HG03439 (cell line): Measurements from ENCODE around the gene TRAT1.

Experiments used
- ATAC-seq: cut with Tn5 transposase; IDR thresholded peaks from one replicate; pipeline ENCODE4 v1.9.1; 2021; ENCODE audit warnings: mild to moderate bottlenecking, moderate library complexity; ENCODE audit not compliant: unreplicated experiment

The TRAT1 gene

GRCh38 chr3:108849075-108849474 is 26.5 kb downstream of the TRAT1 start:
- ATAC-seq, result no peak

- ATAC-seq, result no peak
These were observed 38.8 kb downstream of the TRAT1 start for GRCh38 chr3:108861401-108861800.

DNA sequence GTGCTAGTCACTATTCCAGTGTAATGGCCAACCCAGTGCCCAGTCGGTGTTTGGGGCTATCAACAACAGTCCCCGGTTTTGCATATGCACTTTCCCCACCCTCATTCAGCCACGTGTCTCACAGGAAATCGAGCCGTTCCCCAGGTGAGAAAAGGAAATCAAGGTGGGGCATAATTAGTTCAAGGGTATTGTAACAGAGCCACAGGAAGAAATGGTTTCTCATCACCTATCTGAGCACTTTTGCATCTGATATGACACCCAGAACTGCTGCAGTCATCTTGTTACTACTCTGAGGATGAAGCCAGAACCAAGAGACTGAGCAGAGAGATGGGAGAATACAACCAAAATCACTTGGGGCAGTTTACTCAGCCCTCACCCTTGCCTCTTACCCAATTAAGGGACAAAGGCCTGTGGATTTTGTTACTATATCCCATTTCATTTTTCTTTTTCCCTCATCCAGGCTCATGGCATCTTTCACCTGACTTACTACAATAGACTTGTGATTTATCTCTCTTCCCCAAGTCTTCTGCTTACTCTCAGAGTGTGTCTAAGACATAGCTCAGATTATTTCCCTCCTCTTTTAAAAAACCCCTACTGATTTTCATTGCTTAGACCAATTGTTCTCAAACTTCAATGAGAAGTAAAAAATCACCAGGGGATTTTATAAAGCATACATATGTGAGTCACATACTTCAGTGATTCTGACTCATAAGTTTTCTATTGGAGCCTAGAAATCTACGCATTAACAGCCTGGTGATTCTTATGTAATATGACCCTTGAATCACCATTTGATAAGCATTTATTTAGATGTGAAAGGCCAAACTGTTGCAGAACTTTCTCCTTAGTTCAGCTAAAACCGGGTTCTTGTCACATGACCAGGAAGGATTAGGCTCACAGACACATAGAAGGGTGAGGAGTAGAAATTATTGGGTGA is 40.5 kb downstream of the TRAT1 start:
- ATAC-seq, result peak; percentile 62

DNA sequence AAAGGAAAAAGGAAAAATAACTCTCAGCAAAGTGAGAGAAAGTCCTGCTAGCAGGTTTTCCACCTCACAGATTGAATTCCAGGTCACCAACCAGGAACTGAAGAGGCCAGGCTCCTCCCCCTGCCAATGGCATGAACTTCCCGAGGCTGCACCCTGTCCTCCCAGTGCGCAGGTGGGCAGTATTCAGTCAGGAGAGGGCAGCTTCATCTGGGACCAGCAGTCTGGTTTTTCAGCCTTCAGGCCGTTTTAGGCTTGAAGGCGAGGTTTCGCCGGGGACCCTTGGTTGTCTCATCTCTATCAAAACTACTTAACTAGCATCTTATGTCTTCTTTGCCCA is 41.2 kb downstream of the TRAT1 start:
- ATAC-seq, result no peak

GRCh38 chr3:108877901-108878300 is 55.3 kb downstream of the TRAT1 start:
- ATAC-seq, result no peak

DNA sequence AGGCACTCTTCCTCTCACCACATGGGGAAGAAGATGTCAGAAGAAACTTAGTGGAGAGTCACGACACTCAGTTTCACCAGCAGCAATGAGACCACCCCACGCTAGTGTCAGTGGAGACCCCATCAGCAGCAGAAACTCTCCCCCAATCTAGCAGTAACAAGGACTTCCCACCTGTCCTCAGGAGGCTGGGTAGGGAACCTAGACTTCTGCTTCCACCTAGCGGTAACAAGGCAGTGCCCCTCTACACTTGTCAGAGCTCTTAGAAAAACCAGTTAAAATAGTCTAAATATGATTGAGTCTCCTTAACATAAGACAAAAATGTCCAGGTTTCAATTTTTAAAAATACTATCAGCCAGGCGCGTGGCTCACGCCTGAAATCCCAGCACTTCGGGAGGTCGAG is 57.3 kb downstream of the TRAT1 start:
- no peak for ATAC-seq

DNA sequence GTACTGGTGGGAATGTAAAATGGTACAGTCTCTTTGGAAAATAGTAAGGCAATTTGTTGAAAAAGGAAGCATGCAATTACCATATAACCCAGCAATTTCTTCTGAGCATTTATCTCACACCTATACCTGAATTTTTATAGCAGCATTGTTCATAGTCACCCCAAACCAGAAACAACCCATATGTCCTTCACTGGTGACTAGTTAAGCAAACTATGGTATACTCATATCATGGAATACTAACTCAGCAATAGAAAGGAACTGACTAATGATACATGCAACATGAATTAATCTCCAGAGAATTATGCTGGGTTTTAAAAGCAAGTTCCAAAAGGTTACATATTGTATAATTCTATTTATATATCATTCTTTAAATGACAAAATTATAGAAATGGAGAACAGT is 60.2 kb downstream of the TRAT1 start:
- ATAC-seq, result no peak

DNA sequence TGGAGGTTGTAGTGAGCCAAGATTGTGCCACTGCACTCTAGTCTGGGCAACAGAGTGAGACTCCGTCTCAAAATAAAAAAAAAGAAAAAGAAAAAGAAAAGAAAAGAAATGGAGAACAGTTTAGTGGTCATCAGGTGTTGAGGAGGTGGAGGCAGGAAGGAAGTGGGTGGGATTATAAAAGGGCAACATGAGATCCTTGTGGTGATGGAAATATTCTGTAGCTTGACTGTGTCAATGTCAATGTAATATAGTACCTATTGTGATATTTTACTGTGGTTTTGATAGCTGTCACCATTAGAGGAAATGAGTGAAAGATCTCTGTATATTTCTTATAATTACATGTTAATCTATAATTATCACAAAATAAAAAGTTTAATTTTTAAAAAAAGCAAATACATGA is 60.8 kb downstream of the TRAT1 start:
- no peak for ATAC-seq

- ATAC-seq, result no peak
These were observed 64.5 kb downstream of the TRAT1 start for GRCh38 chr3:108887121-108887520.

DNA sequence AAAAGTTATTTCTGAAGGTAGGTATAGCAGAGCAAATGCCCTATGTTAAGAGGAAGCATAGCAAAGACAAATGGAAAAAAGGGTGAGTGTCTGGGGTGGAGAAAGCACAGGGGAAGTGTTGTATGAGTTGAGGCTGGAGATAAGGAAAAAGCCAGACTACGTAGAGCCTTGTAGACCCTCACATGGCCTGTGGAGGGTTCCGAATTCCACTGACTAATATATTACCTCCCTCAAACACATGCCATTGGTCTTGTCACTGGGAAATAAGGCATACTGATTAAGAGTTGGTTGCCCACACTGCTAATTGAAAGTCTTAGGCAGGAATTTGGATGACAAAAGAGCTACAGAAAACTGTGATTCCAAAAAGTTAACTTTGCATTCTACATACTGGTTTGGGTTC is 65.2 kb downstream of the TRAT1 start:
- ATAC-seq, result no peak

GRCh38 chr3:108891833-108892232 is 69.2 kb downstream of the TRAT1 start:
- no peak for ATAC-seq

- no peak for ATAC-seq
These were observed 72.4 kb downstream of the TRAT1 start for GRCh38 chr3:108894981-108895380.

GRCh38 chr3:108897883-108898282 is 75.3 kb downstream of the TRAT1 start:
- no peak for ATAC-seq

DNA sequence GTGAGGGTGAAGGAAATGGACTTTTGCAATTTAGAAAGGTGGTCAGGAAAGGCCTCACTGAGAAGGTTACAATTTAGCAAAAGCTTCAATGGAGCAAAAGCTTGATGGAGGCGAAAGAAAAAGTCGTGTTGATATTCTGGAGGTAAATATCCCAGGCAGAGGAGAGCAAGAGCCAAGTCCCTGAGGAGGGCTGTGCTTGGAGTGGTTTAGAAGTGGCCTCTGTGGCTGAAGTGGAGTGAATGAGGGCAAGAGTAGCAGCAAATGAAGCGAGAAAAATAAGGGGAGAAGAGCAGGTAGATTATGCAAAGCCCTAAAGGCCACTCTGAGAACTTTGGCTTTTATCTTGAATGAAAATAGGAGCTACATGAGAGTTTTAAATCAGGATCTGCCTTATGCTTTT is 76.9 kb downstream of the TRAT1 start:
- ATAC-seq, result no peak
